HG02852 (cell line): ENCODE measurements around the gene PTPRN2.
"Not testable (repeated sequence)": the region's sequence is repeated elsewhere in the genome, so short reads cannot be mapped to it uniquely, and the experiment has no call there.

Experiments
- ATAC-seq: cut with Tn5 transposase; IDR thresholded peaks from one replicate; pipeline ENCODE4 v1.9.1; 2021; ENCODE audit warnings: mild to moderate bottlenecking, moderate library complexity; ENCODE audit not compliant: unreplicated experiment

PTPRN2 gene

DNA sequence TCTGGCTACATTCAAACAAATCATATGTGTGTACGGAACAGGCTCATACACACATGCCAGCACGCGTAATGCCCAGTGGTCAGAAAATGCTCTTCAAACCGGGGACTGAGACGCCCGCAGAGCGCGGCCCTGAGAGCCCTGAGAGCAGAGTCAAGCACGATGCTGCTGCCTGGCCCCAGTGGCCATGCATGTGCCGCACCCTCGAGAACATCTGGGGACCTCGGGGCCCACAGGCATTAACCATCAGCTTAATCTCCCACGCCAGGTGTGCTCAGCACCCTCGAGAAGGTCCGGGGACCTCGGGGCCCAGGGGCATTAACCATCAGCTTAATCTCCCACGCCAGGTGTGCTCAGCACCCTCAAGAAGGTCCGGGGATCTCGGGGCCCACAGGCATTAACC, 163.1 kb downstream of the PTPRN2 start:
- ATAC-seq: no peak

DNA sequence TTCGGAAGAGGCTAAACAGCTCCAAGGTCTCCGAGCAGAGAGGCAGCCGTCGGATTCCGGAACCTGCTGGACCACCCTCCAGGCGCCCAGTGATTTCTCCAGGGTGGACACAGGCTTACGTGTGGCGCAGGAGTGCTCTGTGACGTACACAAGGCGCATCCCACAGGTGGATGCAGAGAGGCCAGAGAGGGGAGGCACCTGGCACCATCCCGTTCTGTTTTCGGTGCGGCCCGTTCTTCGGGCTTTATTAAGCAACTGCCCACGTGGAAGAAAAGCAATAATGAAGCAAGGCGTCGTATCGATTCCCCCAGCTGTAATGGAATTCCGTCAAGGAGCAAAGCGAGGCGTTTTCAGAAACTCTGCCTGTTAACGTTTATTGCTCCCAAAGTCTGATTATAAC, 163.6 kb downstream of the PTPRN2 start:
- no peak for ATAC-seq

GRCh38 chr7:158422887-158423560, 164.6 kb downstream of the PTPRN2 start:
- ATAC-seq: no peak

- ATAC-seq: no peak
These were observed 165.3 kb downstream of the PTPRN2 start for GRCh38 chr7:158422196-158422886.

- ATAC-seq: no peak
These were observed 166.3 kb downstream of the PTPRN2 start for GRCh38 chr7:158421361-158421760.

- no peak for ATAC-seq
These were observed 166.9 kb downstream of the PTPRN2 start for GRCh38 chr7:158420591-158421340.

- ATAC-seq: no peak
These were observed 168.3 kb downstream of the PTPRN2 start for GRCh38 chr7:158419238-158419785.

DNA sequence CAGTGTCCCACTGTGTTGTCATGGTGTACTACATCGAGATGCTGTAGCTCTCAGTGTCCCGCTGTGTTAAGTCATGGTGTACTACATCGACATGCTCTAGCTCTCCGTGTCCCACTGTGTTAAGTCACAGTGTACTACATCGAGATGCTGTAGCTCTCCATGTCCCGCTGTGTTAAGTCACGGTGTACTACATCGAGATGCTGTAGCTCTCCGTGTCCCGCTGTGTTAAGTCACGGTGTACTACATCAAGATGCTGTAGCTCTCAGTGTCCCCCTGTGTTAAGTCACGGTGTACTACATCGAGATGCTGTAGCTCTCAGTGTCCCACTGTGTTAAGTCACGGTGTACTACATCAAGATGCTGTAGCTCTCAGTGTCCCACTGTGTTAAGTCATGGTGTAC, 169.2 kb downstream of the PTPRN2 start:
- ATAC-seq: not testable (repeated sequence)

GRCh38 chr7:158416283-158416933, 171.2 kb downstream of the PTPRN2 start:
- no peak for ATAC-seq

GRCh38 chr7:158415316-158415715, 172.3 kb downstream of the PTPRN2 start:
- no peak for ATAC-seq

- no peak for ATAC-seq
These were observed 173.1 kb downstream of the PTPRN2 start for GRCh38 chr7:158414486-158414961.

DNA sequence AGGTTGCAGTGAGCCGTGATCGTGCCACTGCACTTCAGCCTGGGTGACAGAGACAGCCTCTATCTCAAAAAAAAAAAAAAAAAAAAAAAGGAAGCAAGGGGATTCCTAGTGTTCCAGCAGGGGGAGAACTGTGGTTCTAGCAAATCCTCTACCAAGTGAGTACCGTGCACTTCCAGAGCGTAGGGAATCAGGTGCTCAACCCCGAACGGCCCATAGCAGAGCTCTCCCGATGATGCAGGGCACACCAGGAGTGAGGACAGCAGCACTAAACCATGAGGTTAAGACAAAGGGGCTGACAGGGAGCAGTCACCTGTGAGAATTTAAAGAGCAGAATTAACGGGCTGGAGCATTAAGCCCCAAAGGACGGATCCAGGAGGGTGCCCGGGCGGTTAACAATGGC, 173.6 kb downstream of the PTPRN2 start:
- no peak for ATAC-seq

GRCh38 chr7:158411232-158411950, 176.2 kb downstream of the PTPRN2 start:
- no peak for ATAC-seq

- ATAC-seq: no peak
These were observed 176.9 kb downstream of the PTPRN2 start for GRCh38 chr7:158410720-158411119.

GRCh38 chr7:158409816-158410330, 177.8 kb downstream of the PTPRN2 start:
- no peak for ATAC-seq

GRCh38 chr7:158409120-158409519, 178.5 kb downstream of the PTPRN2 start:
- no peak for ATAC-seq

DNA sequence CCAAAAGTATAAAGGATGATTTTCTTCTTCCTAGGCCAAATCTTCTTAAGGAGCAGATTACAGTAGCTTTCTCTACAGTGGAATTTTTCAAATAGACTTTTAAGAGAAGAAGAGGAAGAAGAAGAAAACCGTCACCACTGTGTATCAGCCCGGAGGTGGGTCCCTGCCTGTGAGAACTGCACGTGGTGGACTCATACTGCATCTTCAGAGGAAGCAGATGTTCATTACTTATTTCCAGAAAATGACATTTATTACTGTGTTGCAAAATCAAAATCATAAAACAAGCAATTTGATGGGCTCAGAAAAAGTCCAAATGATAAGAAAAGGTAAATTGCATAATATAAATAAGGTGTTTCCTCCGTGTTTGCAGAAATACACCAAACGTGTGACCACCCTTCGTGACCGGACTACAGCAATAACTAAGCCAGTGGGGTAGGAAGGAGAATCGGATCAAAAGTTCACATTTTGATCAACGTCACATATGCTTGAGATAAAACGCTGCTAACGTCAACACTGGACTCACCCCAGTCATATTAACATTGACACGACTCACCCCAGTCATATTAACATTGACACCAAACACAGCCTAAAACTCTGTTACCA, 179.2 kb downstream of the PTPRN2 start:
- no peak for ATAC-seq

DNA sequence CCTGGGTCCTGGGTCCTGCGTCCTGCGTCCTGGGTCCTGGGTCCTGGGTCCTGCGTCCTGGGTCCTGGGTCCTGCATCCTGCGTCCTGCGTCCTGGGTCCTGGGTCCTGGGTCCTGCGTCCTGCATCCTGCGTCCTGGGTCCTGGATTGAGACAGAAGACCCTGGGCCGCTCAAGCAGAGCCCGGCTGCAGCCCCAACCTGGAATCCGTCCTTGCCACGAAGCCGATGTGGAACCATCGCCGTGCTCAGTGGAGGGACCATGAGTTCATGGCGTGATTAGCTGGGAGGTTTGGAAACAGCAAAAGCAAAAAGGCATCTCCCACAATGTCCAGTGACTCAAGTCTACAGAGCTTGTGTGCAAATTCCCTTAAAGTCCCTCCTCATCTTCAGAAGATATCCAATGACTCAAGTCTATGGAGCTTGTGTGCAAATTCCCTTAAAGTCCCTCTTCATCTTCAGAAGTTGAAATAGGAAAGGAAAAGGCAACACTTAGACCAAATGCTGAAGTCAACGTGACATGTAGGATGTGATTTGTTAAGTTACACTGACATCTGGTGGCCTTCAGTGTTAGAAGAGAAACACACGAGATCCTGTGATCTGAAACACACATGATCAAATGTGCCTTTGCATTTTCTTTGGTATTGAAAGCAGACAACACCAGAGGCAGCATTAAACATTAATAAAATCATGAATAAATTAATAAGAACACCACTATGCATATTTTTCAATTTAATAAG, 179.9 kb downstream of the PTPRN2 start:
- ATAC-seq: no peak

GRCh38 chr7:158406801-158407200, 180.8 kb downstream of the PTPRN2 start:
- ATAC-seq: no peak
